ENCODE results near the gene TMEM72. TPM values are rescaled to one million over a fixed set of nuclear protein-coding genes. Genes with fewer than 3 reads are reported as not detected.

TMEM72 gene
- total RNA-seq, 2 donors from 2014 or later: 14.5 to 17.6 TPM

GRCh38 chr10:44935966-44936295 is 24.8 kb downstream of the TMEM72 start:
- Histone ChIP-seq H3K36me3 (no peaks in the 10 kb centered on the region), H3K4me1 (no peaks in the 10 kb centered on the region), H3K27ac (no peak overlapping the region), H3K9me3 (no peaks in the 10 kb centered on the region), H3K27me3 (no peaks in the 10 kb centered on the region), H3K4me3 (no peak overlapping the region), H3K9ac (ENCODE audit: low read depth in 2 of 2, low read length in 2 of 2) (no peak overlapping the region)
- no peak for TF ChIP-seq CTCF (IDR thresholded peaks at IDR 0.05)
- no peak for DNase-seq
- intact Hi-C loops (cut with DNase I): no loop called here

- DNase-seq: no peak
- no peaks in the 10 kb centered on the region for H3K27me3 ChIP-seq
These were observed 25.3 kb downstream of the TMEM72 start for GRCh38 chr10:44936314-44936975.

GRCh38 chr10:44937196-44938005 is 26.3 kb downstream of the TMEM72 start:
- Histone ChIP-seq H3K36me3 (no peaks in the 10 kb centered on the region), H3K9ac (ENCODE audit: low read depth in 2 of 2, low read length in 2 of 2) (no peak overlapping the region), H3K4me1 (no peaks in the 10 kb centered on the region), H3K27me3 (no peaks in the 10 kb centered on the region), H3K9me3 (no peaks in the 10 kb centered on the region), H3K27ac (no peak overlapping the region), H3K4me3 (no peak overlapping the region)
- no peak for TF ChIP-seq CTCF (IDR thresholded peaks at IDR 0.05)
- intact Hi-C loops (cut with DNase I): no loop called here
- no peak for DNase-seq

More at GRCh38 chr10:44936314-44936975, 25.3 kb downstream of the TMEM72 start:
- H3K4me3 ChIP-seq: no peak overlapping the region
- intact Hi-C loops (cut with DNase I): no loop called here
- no peaks in the 10 kb centered on the region for H3K4me1 ChIP-seq
- H3K9ac ChIP-seq (ENCODE audit: low read depth in 2 of 2, low read length in 2 of 2): no peak overlapping the region
- no peaks in the 10 kb centered on the region for H3K36me3 ChIP-seq
- no peaks in the 10 kb centered on the region for H3K9me3 ChIP-seq
- no peak for TF ChIP-seq CTCF (IDR thresholded peaks at IDR 0.05)
- H3K27ac ChIP-seq: no peak overlapping the region

- no peaks in the 10 kb centered on the region for H3K4me1 ChIP-seq
- no peak overlapping the region for H3K4me3 ChIP-seq
- TF ChIP-seq CTCF (IDR thresholded peaks at IDR 0.05): no peak
- H3K27me3 ChIP-seq: no peaks in the 10 kb centered on the region
- intact Hi-C loops (cut with DNase I): no loop called here
- no peak for DNase-seq
- no peak overlapping the region for H3K9ac ChIP-seq (ENCODE audit: low read depth in 2 of 2, low read length in 2 of 2)
- no peaks in the 10 kb centered on the region for H3K9me3 ChIP-seq
- no peak overlapping the region for H3K27ac ChIP-seq
- H3K36me3 ChIP-seq: no peaks in the 10 kb centered on the region
These were observed 27.8 kb downstream of the TMEM72 start for GRCh38 chr10:44938956-44939355.

GRCh38 chr10:44939691-44940401 is 28.7 kb downstream of the TMEM72 start:
- no peaks in the 10 kb centered on the region for H3K9me3 ChIP-seq
- no peak overlapping the region for H3K27ac ChIP-seq
- TF ChIP-seq CTCF (IDR thresholded peaks at IDR 0.05): no peak
- H3K4me1 ChIP-seq: no peaks in the 10 kb centered on the region
- H3K36me3 ChIP-seq: no peaks in the 10 kb centered on the region
- intact Hi-C loops (cut with DNase I): no loop called here
- H3K9ac ChIP-seq (ENCODE audit: low read depth in 2 of 2, low read length in 2 of 2): no peak overlapping the region
- H3K4me3 ChIP-seq: no peak overlapping the region
- no peak for DNase-seq
- no peaks in the 10 kb centered on the region for H3K27me3 ChIP-seq
